HepG2 (cell line): ENCODE results near the gene CYP4F22.

Experiments
- EZH2 ChIP-seq: conservative IDR thresholded peaks from 2 replicates; pipeline ENCODE4 v1.6.1; 2012; ENCODE audit warnings: mild to moderate bottlenecking, low read depth, low read length, moderate library complexity
- IRF2 ChIP-seq: IDR thresholded peaks from 2 replicates; pipeline ENCODE4 v1.6.1; 2018; ENCODE audit warnings: missing genetic modification reagents, missing compliant biosample characterization
- JUND ChIP-seq: sonication (generic); formaldehyde crosslinking; IDR thresholded peaks from 2 replicates; pipeline ENCODE4 v1.8.0; 2022; ENCODE audit warnings: mild to moderate bottlenecking, missing genetic modification reagents
- KAT2B ChIP-seq: fragments of 150-350 bp; IDR thresholded peaks from 2 replicates; pipeline ENCODE4 v1.6.1; 2014; ENCODE audit warnings: low read depth, low read length, borderline replicate concordance
- SIN3A ChIP-seq: IDR thresholded peaks from 2 replicates; pipeline ENCODE4 v1.6.1; 2011; ENCODE audit warnings: low read depth, mild to moderate bottlenecking, control low read depth, low read length, borderline replicate concordance
- TBP ChIP-seq: sonication (generic); formaldehyde crosslinking; IDR thresholded peaks from 2 replicates; pipeline ENCODE4 v1.5.0; 2020; ENCODE audit warnings: missing genetic modification reagents
- TCF7 ChIP-seq: sonication (generic); IDR thresholded peaks from 2 replicates; pipeline ENCODE4 v1.6.1; 2016; ENCODE audit warnings: antibody characterized with exemption, low read depth
- ZSCAN12 ChIP-seq: sonication (generic); formaldehyde crosslinking; IDR thresholded peaks from 2 replicates; pipeline ENCODE4 v1.9.0; 2021; ENCODE audit warnings: mild to moderate bottlenecking, missing genetic modification reagents

GRCh38 chr19:15575406-15575805, 67.1 kb downstream of the CYP4F22 start:
- TF ChIP-seq KAT2B = no peak
- TF ChIP-seq TBP = no peak
- TF ChIP-seq TCF7 = no peak
- no peak for TF ChIP-seq JUND (CRISPR knock-in tag)
- TF ChIP-seq ZSCAN12 (CRISPR knock-in tag) = no peak
- TF ChIP-seq IRF2 (CRISPR knock-in tag) = no peak
- TF ChIP-seq EZH2 = no peak
- no peak for TF ChIP-seq SIN3A
